Measurements from ENCODE around the gene DIP2B. TPM values are rescaled to one million over a fixed set of nuclear protein-coding genes. Genes with fewer than 3 reads are reported as not detected.
"Not testable (repeated sequence)": the region's sequence is repeated elsewhere in the genome, so short reads cannot be mapped to it uniquely, and the experiment has no call there.

DIP2B gene
- polyA plus RNA-seq, 1 donor = 28.1 TPM

- no peak for DNase-seq
Observed at GRCh38 chr12:50550530-50551223, 45.9 kb downstream of the DIP2B start.

DNA sequence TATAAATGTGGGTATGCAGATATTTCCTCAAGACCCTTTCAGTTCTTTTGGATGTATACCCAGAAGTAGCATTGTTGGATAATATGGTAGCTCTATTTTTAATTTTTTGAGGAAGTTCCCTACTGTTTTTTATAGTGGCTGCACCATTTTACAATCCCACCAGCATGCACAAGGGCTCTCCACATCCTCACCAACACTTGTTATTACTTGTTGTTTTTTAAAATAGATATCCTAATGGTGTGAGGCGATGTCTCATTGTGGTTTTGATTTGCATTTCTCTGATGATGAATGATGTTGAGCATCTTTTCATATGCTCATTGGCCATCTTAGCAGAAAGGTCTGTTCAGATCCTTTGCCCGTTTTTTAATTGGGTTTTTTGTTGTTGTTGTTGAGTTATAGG is 47.1 kb downstream of the DIP2B start:
- no peak for DNase-seq

- DNase-seq = no peak
Observed at GRCh38 chr12:50554651-50555050, 49.9 kb downstream of the DIP2B start.

DNA sequence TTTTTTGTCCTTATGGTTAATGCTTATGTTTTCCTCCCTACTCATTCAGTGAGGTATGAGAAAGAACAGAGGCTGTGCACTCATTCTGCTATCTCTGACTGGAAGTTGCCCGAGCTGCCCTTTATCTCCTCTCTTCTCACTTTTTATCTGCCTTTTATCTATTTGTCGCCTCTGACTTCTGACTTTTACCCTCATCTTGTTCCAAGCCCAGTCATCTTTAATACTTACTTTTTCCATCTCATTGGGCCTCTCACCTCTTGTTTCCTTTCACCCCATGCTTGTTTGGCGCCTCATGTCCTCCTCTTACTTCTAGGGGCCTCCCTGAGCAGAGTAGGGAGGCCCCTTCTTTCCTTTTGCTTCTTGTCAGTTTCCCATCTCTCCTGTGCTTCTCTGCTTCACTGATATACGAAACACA is 50.7 kb downstream of the DIP2B start:
- no peak for DNase-seq

DNA sequence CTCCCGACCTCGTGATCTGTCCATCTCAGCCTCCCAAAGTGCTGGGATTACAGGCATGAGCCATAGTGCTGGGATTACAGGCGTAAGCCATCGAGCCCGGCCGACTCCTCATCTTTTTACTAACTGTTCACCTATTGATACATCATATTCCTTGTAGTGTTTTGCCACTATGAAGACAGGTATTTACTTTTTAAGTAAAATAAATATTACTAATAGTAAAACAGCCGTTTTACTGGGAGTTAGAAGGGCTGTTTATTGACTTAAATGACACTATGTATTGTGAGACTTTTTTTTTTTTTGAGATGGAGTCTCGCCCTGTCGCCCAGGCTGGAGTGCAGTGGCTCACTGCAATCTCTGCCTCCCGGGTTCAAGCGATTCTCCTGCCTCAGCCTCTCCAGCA is 51.5 kb downstream of the DIP2B start:
- no peak for DNase-seq

DNA sequence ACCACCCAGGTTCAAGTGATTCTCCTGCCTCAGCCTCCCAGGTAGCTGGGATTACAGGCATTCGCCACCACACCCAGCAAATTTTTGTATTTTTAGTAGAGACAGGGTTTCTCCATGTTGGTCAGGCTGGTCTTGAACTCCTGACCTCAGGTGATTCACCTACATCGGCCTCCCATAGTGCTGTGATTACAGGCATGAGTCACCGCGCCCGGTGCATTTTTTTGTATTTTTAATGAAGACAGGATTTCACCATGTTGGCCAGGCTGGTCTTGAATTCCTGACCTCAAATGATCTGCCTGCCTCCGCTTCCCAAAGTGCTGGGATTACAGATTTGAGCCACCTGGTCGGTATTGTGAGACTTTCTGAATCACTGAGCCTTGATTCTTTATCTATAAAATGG is 52.0 kb downstream of the DIP2B start:
- DNase-seq = not testable (repeated sequence)

DNA sequence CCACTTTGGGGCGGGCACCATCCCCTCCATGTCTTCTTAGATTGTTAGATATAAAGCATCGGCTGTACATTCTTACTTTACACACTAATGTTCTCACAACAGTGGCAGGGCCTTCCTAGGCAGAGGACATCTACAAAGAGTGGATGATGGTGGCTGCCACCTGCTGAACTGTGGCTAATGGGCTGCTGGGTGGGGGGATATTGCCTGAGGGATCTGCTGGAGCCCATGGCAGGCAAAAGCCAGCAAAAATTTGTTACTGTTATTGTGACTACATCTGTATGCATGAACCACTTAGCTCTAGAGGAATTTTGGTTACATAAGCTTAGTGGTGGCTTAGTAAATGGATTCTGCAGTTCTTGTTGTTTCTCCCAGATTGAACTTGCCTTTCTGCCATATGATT is 52.6 kb downstream of the DIP2B start:
- DNase-seq = no peak

- DNase-seq = no peak
Observed at GRCh38 chr12:50558970-50559369, 54.2 kb downstream of the DIP2B start.

DNA sequence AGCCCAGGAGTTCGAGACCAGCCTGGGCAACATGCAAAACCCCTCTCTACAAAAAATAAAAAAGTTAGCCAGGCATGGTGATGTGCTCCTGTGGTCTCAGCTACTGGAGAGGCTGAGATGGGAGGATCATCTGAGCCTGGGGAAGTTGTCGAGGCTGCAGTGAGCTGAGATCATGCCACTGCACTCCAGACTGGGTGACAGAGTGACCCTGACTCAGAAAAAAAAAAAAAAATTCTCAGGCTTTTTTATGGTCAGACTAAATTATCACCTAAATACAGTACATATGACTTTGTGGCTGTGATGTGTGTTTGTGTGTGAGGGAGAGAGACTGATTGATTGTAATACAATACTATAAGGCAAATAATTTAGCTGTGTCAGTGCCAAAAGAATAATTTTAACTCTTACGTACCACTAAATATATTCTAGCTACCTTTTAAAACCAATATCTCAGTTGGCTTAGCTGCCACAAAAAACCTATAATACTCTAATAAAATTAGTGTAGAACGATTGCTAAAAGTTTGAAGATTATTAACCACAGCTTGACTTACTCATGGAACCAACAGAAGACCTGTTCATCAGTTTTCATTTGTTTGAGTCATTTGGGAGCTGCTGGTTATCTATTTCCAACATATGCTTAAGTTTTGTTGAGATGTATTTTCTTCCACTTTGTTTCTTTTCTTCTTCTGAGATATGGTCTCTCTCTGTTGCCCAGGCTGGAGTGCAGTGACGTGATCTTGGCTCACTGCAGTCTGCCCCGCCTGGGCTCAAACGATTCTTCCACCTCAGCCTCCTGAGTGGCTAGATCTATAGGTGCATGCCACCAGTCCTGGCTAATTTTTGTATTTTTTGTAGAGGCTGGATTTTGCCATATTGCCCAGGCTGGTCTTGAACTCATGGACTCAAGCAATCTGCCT is 58.0 kb downstream of the DIP2B start:
- no peak for DNase-seq

DNA sequence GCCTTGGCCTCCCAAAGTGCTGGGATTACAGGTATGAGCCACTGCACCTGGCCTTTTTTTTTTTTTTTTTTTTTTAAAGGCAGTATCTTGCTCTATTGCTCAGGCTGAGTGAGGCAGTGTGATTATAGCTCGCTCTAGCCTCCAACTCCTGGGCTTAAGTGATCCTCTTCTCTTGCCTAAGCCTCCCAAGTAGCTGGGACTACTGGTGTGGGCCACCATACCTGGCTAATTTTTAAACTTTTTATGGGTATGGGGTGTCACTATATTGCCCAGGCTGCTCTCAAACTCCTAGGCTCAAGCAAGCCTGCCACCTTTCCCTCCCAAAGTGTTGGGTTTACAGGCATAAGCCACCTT is 58.6 kb downstream of the DIP2B start:
- DNase-seq = no peak

DNA sequence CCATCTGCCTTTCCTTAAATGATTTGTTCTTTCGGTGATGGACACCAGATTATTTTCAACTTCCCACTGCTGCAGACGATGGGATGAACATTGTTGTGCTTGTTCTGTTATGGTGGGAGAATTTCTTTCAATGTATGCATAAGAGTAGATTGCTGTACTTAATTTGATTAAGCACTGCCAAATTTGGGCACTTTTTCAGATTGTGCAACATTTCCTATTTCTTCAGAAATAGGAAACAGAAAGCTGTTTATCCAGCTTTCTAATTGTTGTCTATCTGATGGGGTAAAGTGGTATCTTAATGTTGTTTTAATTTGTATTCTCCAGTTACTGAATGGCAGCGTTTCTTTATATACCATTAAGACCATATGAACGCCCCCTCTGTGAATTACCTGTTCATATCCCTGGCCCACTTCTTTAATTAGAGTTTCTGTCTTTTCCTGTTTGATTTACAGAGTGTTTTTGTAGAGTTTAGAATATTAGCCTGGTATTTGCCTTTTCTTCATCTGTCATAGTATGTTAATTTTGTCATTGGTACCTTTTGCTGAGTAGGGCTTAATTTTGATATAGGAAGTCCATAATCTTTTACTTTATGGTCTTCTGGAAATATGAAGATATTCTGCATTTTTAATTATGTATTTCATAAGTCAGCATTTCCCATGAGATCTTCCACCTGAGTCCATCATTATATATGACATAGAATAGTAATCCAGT is 59.6 kb downstream of the DIP2B start:
- DNase-seq = no peak

DNA sequence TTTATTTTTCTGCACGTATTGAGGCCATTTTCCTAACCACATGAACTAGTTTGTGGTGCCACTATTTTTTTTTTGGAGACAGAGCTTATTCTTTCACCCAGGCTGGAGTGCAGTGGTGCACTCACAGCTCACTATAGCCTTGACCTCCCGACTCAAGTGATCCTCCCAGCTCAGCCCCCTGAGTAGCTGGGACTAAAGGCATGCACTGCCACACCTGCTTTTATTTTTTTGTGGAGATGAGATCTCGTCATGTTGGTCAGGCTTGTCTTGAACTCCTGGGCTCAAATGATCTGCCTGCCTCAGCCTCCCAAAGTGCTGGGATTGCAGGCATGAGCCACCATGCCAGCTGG is 60.1 kb downstream of the DIP2B start:
- no peak for DNase-seq

DNA sequence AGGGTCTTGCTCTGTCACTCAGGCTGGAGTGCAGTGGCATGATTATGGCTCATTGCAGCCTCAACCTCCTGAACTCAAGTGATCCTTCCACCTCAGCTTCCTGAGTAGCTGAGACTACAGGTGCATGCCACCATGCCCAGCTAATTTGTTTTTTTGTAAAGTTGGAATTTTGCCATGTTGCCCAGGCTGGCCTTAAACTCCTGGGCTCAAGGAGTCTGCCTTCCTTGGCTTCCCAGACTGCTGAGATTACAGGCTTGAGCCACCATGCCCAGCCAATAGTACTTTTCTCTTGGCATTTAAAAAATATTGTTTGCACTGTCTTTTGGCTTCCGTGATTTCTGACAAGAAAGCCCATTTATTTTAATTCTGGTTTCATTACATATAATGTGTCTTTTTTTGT is 61.3 kb downstream of the DIP2B start:
- no peak for DNase-seq

DNA sequence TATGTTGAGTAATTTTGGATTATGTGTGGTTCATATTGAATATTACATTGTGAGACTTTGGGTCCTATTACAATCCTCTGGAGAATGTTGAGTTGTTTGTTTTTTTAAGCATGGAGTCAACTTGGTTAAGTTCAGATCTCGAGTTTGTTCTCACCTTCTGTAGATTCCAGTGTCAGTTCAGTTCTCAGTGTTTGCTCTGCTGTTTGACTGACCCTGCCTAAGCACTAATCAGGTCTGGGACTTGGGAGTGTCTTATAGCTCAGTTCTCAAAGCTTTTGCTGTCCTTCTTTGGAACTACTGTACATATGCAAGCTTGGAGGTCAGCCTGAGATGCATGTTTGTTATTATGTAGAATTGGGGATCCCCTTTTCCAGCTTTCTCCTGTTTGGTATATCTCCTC is 63.1 kb downstream of the DIP2B start:
- no peak for DNase-seq

GRCh38 chr12:50568338-50569091 is 63.7 kb downstream of the DIP2B start:
- no peak for DNase-seq

GRCh38 chr12:50569321-50569720 is 64.5 kb downstream of the DIP2B start:
- DNase-seq = no peak

- DNase-seq = no peak
Observed at GRCh38 chr12:50569876-50570275, 65.1 kb downstream of the DIP2B start.

GRCh38 chr12:50571786-50572185 is 67.0 kb downstream of the DIP2B start:
- no peak for DNase-seq

GRCh38 chr12:50572287-50572686 is 67.5 kb downstream of the DIP2B start:
- DNase-seq = no peak

DNA sequence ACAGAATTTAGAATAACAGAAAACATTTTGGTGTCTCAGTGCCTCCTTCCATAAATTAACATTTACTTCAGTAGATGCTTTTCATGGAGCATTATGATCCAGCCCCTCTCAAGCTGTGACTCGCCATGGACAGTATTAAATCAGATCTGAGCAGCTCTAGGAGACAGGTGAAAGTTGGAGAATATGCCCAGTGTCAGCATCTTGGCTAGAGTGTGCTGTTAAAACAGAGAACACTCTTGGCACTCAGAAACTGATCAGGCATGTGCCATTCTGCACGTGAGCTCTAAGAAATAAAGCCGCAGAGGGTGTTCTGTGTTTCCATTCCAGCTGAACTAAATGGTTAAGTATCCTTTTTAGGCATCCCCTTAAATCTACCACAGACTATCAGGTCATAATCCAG is 68.0 kb downstream of the DIP2B start:
- DNase-seq = no peak

GRCh38 chr12:50573271-50573670 is 68.5 kb downstream of the DIP2B start:
- DNase-seq = no peak

- DNase-seq = no peak
Observed at GRCh38 chr12:50574601-50575348, 70.0 kb downstream of the DIP2B start.
